Measurements from ENCODE around the gene DENND2D.

DENND2D gene

GRCh38 chr1:111193712-111194480, 6.5 kb downstream of the DENND2D start:
- Histone ChIP-seq H3K4me3 (ENCODE audit: low read length) (no peak overlapping the region), H3K9me2 (replicated peaks; ENCODE audit: control insufficient read depth, low read length) (no peaks in the 10 kb centered on the region), H3K4me1 (ENCODE audit: control insufficient read depth, low read length) (peaks cover 41% of the 10 kb centered on the region), H3K27ac (ENCODE audit: low read depth, low read length) (no peak overlapping the region), H3K4me2 (ENCODE audit: low read length) (no peak overlapping the region), H3F3A (ENCODE audit: control insufficient read depth, insufficient read depth) (peaks cover 5% of the 10 kb centered on the region; the same call in 1 of the 2 replicates), H3K27me3 (ENCODE audit: control insufficient read depth, low read length) (no peaks in the 10 kb centered on the region), H3K36me3 (ENCODE audit: control insufficient read depth, low read length) (peaks cover 98% of the 10 kb centered on the region), H3K9me3 (ENCODE audit: control insufficient read depth, insufficient read depth, low read length) (no peaks in the 10 kb centered on the region), H4K20me1 (ENCODE audit: control insufficient read depth, insufficient read depth, low read depth, low read length) (no peaks in the 10 kb centered on the region), H3K79me2 (ENCODE audit: control insufficient read depth, low read length) (0 out of 2 replicates have a peak, but pooled peaks cover under 1% of the 10 kb centered on the region)
- no peak for TF ChIP-seq EZH2phosphoT487 (IDR thresholded peaks at IDR 0.05; ENCODE audit: borderline replicate concordance, low read length)
- TF ChIP-seq CTCF (IDR thresholded peaks at IDR 0.05; ENCODE audit: low read depth, low read length, poor library complexity, severe bottlenecking) = no peak

- Histone ChIP-seq H3K27ac (ENCODE audit: low read depth, low read length) (no peak overlapping the region; the same call in 1 of the 2 replicates), H3K4me3 (ENCODE audit: low read length) (no peak overlapping the region), H3K4me1 (ENCODE audit: control insufficient read depth, low read length) (peaks cover 36% of the 10 kb centered on the region), H3K9me3 (ENCODE audit: control insufficient read depth, insufficient read depth, low read length) (no peaks in the 10 kb centered on the region), H3K36me3 (ENCODE audit: control insufficient read depth, low read length) (peaks cover 98% of the 10 kb centered on the region), H4K20me1 (ENCODE audit: control insufficient read depth, insufficient read depth, low read depth, low read length) (no peaks in the 10 kb centered on the region), H3K27me3 (ENCODE audit: control insufficient read depth, low read length) (no peaks in the 10 kb centered on the region), H3F3A (ENCODE audit: control insufficient read depth, insufficient read depth) (peaks cover 5% of the 10 kb centered on the region; the same call in 1 of the 2 replicates), H3K9me2 (replicated peaks; ENCODE audit: control insufficient read depth, low read length) (no peaks in the 10 kb centered on the region), H3K79me2 (ENCODE audit: control insufficient read depth, low read length) (no peaks in the 10 kb centered on the region), H3K4me2 (ENCODE audit: low read length) (no peak overlapping the region)
- TF ChIP-seq CTCF (IDR thresholded peaks at IDR 0.05; ENCODE audit: low read depth, low read length, poor library complexity, severe bottlenecking) (no peak), EZH2phosphoT487 (IDR thresholded peaks at IDR 0.05; ENCODE audit: borderline replicate concordance, low read length) (no peak)
These were observed 7.6 kb downstream of the DENND2D start for GRCh38 chr1:111192658-111193519.

GRCh38 chr1:111192074-111192473, 8.4 kb downstream of the DENND2D start:
- Histone ChIP-seq H3K9me3 (ENCODE audit: control insufficient read depth, insufficient read depth, low read length) (no peaks in the 10 kb centered on the region), H3K4me3 (ENCODE audit: low read length) (no peak overlapping the region), H3K79me2 (ENCODE audit: control insufficient read depth, low read length) (no peaks in the 10 kb centered on the region), H3K36me3 (ENCODE audit: control insufficient read depth, low read length) (peaks cover 98% of the 10 kb centered on the region), H3K27ac (ENCODE audit: low read depth, low read length) (no peak overlapping the region), H3F3A (ENCODE audit: control insufficient read depth, insufficient read depth) (peaks cover 5% of the 10 kb centered on the region; the same call in 1 of the 2 replicates), H4K20me1 (ENCODE audit: control insufficient read depth, insufficient read depth, low read depth, low read length) (no peaks in the 10 kb centered on the region), H3K4me2 (ENCODE audit: low read length) (no peak overlapping the region), H3K9me2 (replicated peaks; ENCODE audit: control insufficient read depth, low read length) (no peaks in the 10 kb centered on the region), H3K27me3 (ENCODE audit: control insufficient read depth, low read length) (no peaks in the 10 kb centered on the region), H3K4me1 (ENCODE audit: control insufficient read depth, low read length) (peaks cover 32% of the 10 kb centered on the region)
- TF ChIP-seq CTCF (IDR thresholded peaks at IDR 0.05; ENCODE audit: low read depth, low read length, poor library complexity, severe bottlenecking) (no peak), EZH2phosphoT487 (IDR thresholded peaks at IDR 0.05; ENCODE audit: borderline replicate concordance, low read length) (no peak)
